Nephron (organoid): ENCODE data around the gene TOP3B.

ENCODE experiments used
- H3K27ac Mint-ChIP-seq, 3 experiments: 2 replicates each; pipeline ENCODE4 v1.8.0; 2020; ENCODE audit warnings: mixed read lengths in 3 of 3, mild to moderate bottlenecking in 2 of 3, moderate library complexity in 1 of 3
- H3K27me3 Mint-ChIP-seq: 2 replicates; pipeline ENCODE4 v1.8.0; 2021; ENCODE audit warnings: low read depth, mild to moderate bottlenecking, moderate library complexity, mixed read lengths
- H3K36me3 Mint-ChIP-seq: 2 replicates; pipeline ENCODE4 v1.8.0; 2020; ENCODE audit warnings: low read depth, mixed read lengths
- H3K4me1 Mint-ChIP-seq: 2 replicates; pipeline ENCODE4 v1.8.0; 2020; ENCODE audit warnings: mixed read lengths
- H3K4me3 Mint-ChIP-seq, 3 experiments: 2 replicates each; pipeline ENCODE4 v1.8.0; 2020; ENCODE audit warnings: mild to moderate bottlenecking in 3 of 3, mixed read lengths in 3 of 3, moderate library complexity in 2 of 3
- H3K9me3 Mint-ChIP-seq: 2 replicates; pipeline ENCODE4 v1.8.0; 2020; ENCODE audit warnings: mixed read lengths
- CTCF ChIP-seq, 3 experiments: fragments of 200-600 bp; sonication (generic); IDR thresholded peaks; one replicate each; pipeline ENCODE4 v1.5.0; 2021; ENCODE audit warnings: antibody characterized with exemption in 3 of 3; ENCODE audit not compliant: unreplicated experiment in 3 of 3

TOP3B gene

DNA sequence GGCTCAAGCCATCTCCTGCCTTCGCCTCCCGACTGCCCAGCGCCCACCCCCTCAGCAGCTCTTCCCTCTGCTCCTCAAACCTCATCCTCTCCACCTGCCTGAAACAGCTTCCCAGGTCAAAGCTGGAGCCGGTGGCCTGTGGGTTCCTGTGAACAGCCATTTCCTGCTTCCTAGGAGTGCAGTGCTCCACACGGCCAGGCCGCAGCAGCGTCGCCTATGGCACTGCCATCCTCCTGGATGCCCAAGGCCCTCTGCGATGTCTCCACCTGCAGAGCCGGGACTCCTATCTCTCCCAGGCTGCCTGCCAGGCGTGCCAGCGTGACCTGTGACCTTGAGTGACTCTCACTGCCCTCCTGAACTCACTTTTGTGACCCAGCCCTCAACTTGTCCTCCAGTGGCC, 54.5 kb downstream of the TOP3B start:
- H3K36me3 Mint-ChIP-seq: peaks cover 26% of the 10 kb centered on the region
- no peak for TF ChIP-seq CTCF (IDR thresholded peaks at IDR 0.05; ENCODE audit: unreplicated experiment in 3 of 3)
- H3K4me1 Mint-ChIP-seq: peaks cover 24% of the 10 kb centered on the region
- H3K4me3 Mint-ChIP-seq: no peak overlapping the region
- no peaks in the 10 kb centered on the region for H3K9me3 Mint-ChIP-seq
- no peak overlapping the region for H3K27ac Mint-ChIP-seq
- H3K27me3 Mint-ChIP-seq: no peaks in the 10 kb centered on the region

GRCh38 chr22:21927174-21927823, 55.3 kb downstream of the TOP3B start:
- Mint-ChIP-seq H3K36me3 (peaks cover 20% of the 10 kb centered on the region), H3K4me3 (no peak overlapping the region), H3K9me3 (no peaks in the 10 kb centered on the region), H3K27ac (no peak overlapping the region), H3K27me3 (no peaks in the 10 kb centered on the region), H3K4me1 (peaks cover 24% of the 10 kb centered on the region)
- TF ChIP-seq CTCF (IDR thresholded peaks at IDR 0.05; ENCODE audit: unreplicated experiment in 3 of 3): no peak

DNA sequence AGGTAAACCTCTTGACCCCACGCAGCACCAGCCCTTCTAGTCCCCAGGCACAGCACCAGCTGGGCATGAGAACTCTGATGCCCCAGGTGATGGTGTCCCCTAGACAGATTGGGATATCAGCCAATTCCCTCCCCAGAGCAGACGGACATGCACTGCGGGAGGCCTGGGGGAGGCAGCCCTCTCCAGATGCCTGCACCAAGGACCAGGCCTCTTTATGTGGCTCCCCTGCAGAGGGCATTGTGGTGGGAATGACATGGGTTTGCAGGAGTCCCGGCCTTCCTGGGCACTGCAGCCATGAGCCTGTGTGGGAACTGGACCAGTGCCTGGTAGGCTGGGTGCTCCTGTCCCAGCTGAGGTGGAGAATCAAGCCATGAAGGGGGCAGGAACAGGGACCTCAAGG, 55.9 kb downstream of the TOP3B start:
- no peaks in the 10 kb centered on the region for H3K9me3 Mint-ChIP-seq
- no peaks in the 10 kb centered on the region for H3K27me3 Mint-ChIP-seq
- no peak for TF ChIP-seq CTCF (IDR thresholded peaks at IDR 0.05; ENCODE audit: unreplicated experiment in 3 of 3)

DNA sequence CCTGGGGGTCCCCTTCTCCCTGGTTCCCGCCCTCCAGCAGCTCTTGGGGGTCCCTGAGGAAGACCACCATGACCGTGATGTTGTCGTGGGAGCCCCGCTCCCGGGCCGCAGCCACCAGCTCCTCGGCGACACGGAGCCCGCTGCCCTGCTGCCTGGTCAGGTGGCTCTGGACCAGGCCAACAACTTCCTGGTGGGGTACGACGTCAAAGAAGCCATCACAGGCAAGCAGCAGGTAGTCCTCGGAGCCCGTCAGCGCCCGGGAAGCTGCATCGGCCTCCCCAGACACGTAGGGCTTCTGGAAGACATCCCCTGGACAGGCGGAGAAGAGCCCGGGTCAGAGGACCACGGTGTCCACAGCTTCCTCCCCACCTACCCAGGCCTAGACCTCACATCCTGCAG, 59.4 kb downstream of the TOP3B start:
- Mint-ChIP-seq H3K27me3 (no peaks in the 10 kb centered on the region), H3K4me1 (peaks cover 8% of the 10 kb centered on the region), H3K4me3 (no peak overlapping the region), H3K9me3 (no peaks in the 10 kb centered on the region), H3K27ac (no peak overlapping the region), H3K36me3 (peaks cover 9% of the 10 kb centered on the region)
- TF ChIP-seq CTCF (IDR thresholded peaks at IDR 0.05; ENCODE audit: unreplicated experiment in 3 of 3): no peak

More for the DNA sequence above, 55.9 kb downstream of the TOP3B start:
- Mint-ChIP-seq H3K4me3 (no peak overlapping the region), H3K4me1 (peaks cover 24% of the 10 kb centered on the region), H3K27ac (no peak overlapping the region), H3K36me3 (peaks cover 23% of the 10 kb centered on the region)

DNA sequence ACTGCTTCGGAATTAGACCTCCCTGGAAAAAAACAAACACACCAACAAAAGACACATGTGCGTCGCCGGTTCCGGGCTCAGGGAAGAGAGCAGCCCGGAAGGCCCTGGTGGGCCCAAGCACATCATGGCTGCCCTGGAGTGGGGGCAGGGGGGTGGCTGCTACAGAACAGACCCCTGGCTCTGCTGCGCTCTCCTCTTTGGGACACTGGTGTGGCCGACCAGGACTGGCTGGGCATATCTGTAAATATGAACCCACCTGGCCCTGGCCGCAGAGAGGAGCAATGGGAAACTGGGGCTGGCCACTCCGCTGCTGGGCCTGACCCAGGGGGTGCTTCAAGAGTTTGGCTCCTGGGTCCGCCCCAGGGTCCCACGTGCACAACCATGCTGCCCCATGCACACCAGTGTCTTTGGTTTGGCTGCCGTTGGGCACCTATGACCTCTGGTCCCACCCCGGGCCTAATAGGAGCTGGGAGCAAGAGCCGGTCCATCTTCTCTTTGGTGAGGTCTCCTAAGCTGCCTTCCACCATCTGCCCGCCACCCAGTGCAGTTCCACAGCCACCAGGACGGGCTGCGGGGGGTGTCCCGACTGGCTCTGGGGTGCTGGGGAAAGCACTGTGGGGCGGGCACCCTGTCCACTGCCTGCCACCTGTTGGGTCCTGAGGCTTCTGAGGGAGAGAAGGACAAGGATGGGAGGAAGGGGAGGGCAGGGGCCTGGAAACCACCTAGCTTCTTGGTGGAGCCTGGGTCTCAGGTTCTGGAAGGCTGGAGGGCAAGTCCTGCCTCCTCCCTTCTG, 60.0 kb downstream of the TOP3B start:
- Mint-ChIP-seq H3K27me3 (no peaks in the 10 kb centered on the region), H3K4me1 (peaks cover 5% of the 10 kb centered on the region), H3K4me3 (no peak overlapping the region), H3K27ac (no peak overlapping the region), H3K36me3 (peaks cover 9% of the 10 kb centered on the region), H3K9me3 (no peaks in the 10 kb centered on the region)
- no peak for TF ChIP-seq CTCF (IDR thresholded peaks at IDR 0.05; ENCODE audit: unreplicated experiment in 3 of 3)
